HepG2 (cell line): ENCODE measurements around the gene CDC25C. TPM values are rescaled to one million over a fixed set of nuclear protein-coding genes. Genes with fewer than 3 reads are reported as not detected.

Experiments
- ASH2L ChIP-seq: fragments of 300-600, 200-600 bp; sonication (generic); IDR thresholded peaks from 2 replicates; pipeline ENCODE4 v1.7.0; 2017; ENCODE audit warnings: low read depth, mild to moderate bottlenecking, moderate library complexity, mixed read lengths, low read length; ENCODE audit not compliant: insufficient read length
- EZH2 ChIP-seq: conservative IDR thresholded peaks from 2 replicates; pipeline ENCODE4 v1.6.1; 2012; ENCODE audit warnings: mild to moderate bottlenecking, low read depth, low read length, moderate library complexity
- GABPB1 ChIP-seq: IDR thresholded peaks from 2 replicates; pipeline ENCODE4 v1.6.1; 2016; ENCODE audit warnings: mild to moderate bottlenecking, missing genetic modification reagents, moderate library complexity, missing compliant biosample characterization
- HBP1 ChIP-seq: IDR thresholded peaks from 2 replicates; pipeline ENCODE4 v1.6.1; 2016; ENCODE audit warnings: low read depth, control low read depth
- HNRNPLL ChIP-seq: fragments of 200-400 bp; formaldehyde crosslinking; IDR thresholded peaks from 2 replicates; pipeline ENCODE4 v1.6.1; 2017; ENCODE audit warnings: mild to moderate bottlenecking, low read depth, low read length; ENCODE audit not compliant: poor library complexity, severe bottlenecking
- IKZF1 ChIP-seq: fragments of 450-650 bp; IDR thresholded peaks from 2 replicates; pipeline ENCODE4 v1.7.1; 2016
- NCOR1 ChIP-seq: fragments of 200-600 bp; sonication (generic); IDR thresholded peaks from 2 replicates; pipeline ENCODE4 v1.7.0; 2017; ENCODE audit warnings: antibody characterized with exemption, low read length, borderline replicate concordance
- NFYB ChIP-seq: sonication (generic); formaldehyde crosslinking; IDR thresholded peaks from 2 replicates; pipeline ENCODE4 v1.4.0; 2020; ENCODE audit warnings: missing genetic modification reagents
- POLR2A ChIP-seq, 2 experiments: IDR thresholded peaks; 2 replicates each; pipeline ENCODE4 v1.6.1; 2011; ENCODE audit warnings: low read depth in 2 of 2, low read length in 2 of 2, mild to moderate bottlenecking in 1 of 2, moderate library complexity in 1 of 2; ENCODE audit not compliant: insufficient read depth in 1 of 2
- SP2 ChIP-seq: sonication (generic); formaldehyde crosslinking; IDR thresholded peaks from 2 replicates; pipeline ENCODE4 v1.5.1; 2020; ENCODE audit warnings: mild to moderate bottlenecking, missing genetic modification reagents
- SRSF9 ChIP-seq: fragments of 200-400 bp; formaldehyde crosslinking; IDR thresholded peaks from 2 replicates; pipeline ENCODE4 v1.6.1; 2018; ENCODE audit warnings: borderline replicate concordance, mild to moderate bottlenecking, low read depth, low read length; ENCODE audit not compliant: insufficient read depth, poor library complexity, severe bottlenecking
- THAP11 ChIP-seq: IDR thresholded peaks from 2 replicates; pipeline ENCODE4 v1.6.1; 2016; ENCODE audit warnings: missing biosample characterization, missing genetic modification reagents
- THAP9 ChIP-seq: sonication (generic); formaldehyde crosslinking; IDR thresholded peaks from 2 replicates; pipeline ENCODE4; 2020; ENCODE audit warnings: missing genetic modification reagents, mild to moderate bottlenecking, borderline replicate concordance
- THRA ChIP-seq: sonication (generic); formaldehyde crosslinking; IDR thresholded peaks from 2 replicates; pipeline ENCODE4 v1.4.0; 2020; ENCODE audit warnings: missing genetic modification reagents, borderline replicate concordance
- ZBTB3 ChIP-seq: sonication (generic); formaldehyde crosslinking; IDR thresholded peaks from 2 replicates; pipeline ENCODE4 v1.4.0; 2020; ENCODE audit warnings: low read depth, mild to moderate bottlenecking, moderate library complexity, missing genetic modification reagents, borderline replicate concordance
- ZFAT ChIP-seq: sonication (generic); formaldehyde crosslinking; conservative IDR thresholded peaks from 2 replicates; pipeline ENCODE4 v1.8.1; 2023; ENCODE audit warnings: missing genetic modification reagents, inconsistent platforms
- ZFX ChIP-seq: sonication (generic); formaldehyde crosslinking; IDR thresholded peaks from 2 replicates; pipeline ENCODE4 v1.4.0; 2020; ENCODE audit warnings: mild to moderate bottlenecking, low read depth, missing genetic modification reagents, moderate library complexity
- ZNF235 ChIP-seq: sonication (generic); formaldehyde crosslinking; IDR thresholded peaks from 2 replicates; pipeline ENCODE4 v1.8.1; 2023; ENCODE audit warnings: mild to moderate bottlenecking, missing genetic modification reagents, borderline replicate concordance
- ZNF597 ChIP-seq: sonication (generic); formaldehyde crosslinking; IDR thresholded peaks from 2 replicates; pipeline ENCODE4 v1.5.0; 2020; ENCODE audit warnings: missing genetic modification reagents
- polyA plus RNA-seq, 8 experiments: library from polyadenylated mRNA; depleted of rRNA in 3 of 8; stranded (reverse) in 7 of 8; unstranded in 1 of 8; fragments of >200 nt; fragmentation: Illumina TruSeq in 4 of 8; extraction: Trizol in 4 of 8; gene quantifications; 2 replicates each; pipeline versions ENCODE4 v1.2.1 to v1.2.3, GENCODE V29; 2011 to 2016; ENCODE audit warnings: low read depth in 4 of 8, missing spikeins in 1 of 8, mixed read lengths in 1 of 8; ENCODE audit not compliant: insufficient read depth in 1 of 8
- total RNA-seq, 5 experiments: library from RNA; depleted of rRNA; stranded (reverse); fragments of >200 nt; fragmentation: Illumina TruSeq; extraction: Trizol; gene quantifications; 2 replicates each; pipeline ENCODE4 v1.2.3, GENCODE V29; 2016; ENCODE audit warnings: low read depth in 1 of 5

The CDC25C gene
- total and polyA plus RNA-seq, 2 of the 13 experiments (the other 11 are each of a cell fraction or from before 2014, with no cell fraction given) = 17.7 to 27.6 TPM

- peak; percentile 95 for TF ChIP-seq HNRNPLL
- TF ChIP-seq THAP11 = peak; percentile 71
- no peak for TF ChIP-seq ZNF235 (CRISPR knock-in tag)
- peak; percentile 79 to 98 for TF ChIP-seq POLR2A (IDR thresholded peaks at IDR 0.05; ENCODE audit: insufficient read depth in 1 of 2, low read depth in 2 of 2, low read length in 2 of 2)
- no peak for TF ChIP-seq EZH2
- no peak for TF ChIP-seq THAP9 (CRISPR knock-in tag)
- no peak for TF ChIP-seq THRA
- peak; percentile 89 for TF ChIP-seq SP2 (CRISPR knock-in tag)
- no peak for TF ChIP-seq IKZF1
- no peak for TF ChIP-seq SRSF9
- peak; percentile 97 for TF ChIP-seq HBP1 (CRISPR knock-in tag)
- no peak for TF ChIP-seq ZFAT (CRISPR knock-in tag)
- TF ChIP-seq ZFX = peak; percentile 95
- no peak for TF ChIP-seq NCOR1
- peak; percentile 70 for TF ChIP-seq GABPB1 (CRISPR knock-in tag)
- peak; percentile 93 for TF ChIP-seq NFYB (CRISPR knock-in tag)
- 0 out of 2 replicates have a peak, but pooled peaks have one; percentile 65 for TF ChIP-seq ZNF597 (CRISPR knock-in tag)
- 0 out of 2 replicates have a peak, but pooled peaks have one; percentile 29 for TF ChIP-seq ZBTB3 (CRISPR knock-in tag)
- TF ChIP-seq ASH2L = no peak
Measured at GRCh38 chr5:138331449-138332368, at the start of gene CDC25C (continued).
